LNCaP clone FGC (cell line): ENCODE measurements around the gene RGS19.

Source experiments
- DNase-seq: peaks from one replicate; pipeline ENCODE4 v3.0.0-alpha.2; 2011; ENCODE audit warnings: low read depth
- H3K4me3 ChIP-seq: 2 replicates; pipeline ENCODE4 v1.5.1; 2011; ENCODE audit warnings: mild to moderate bottlenecking, low read depth, low read length, control low read depth
- TF ChIP-seq, protein P1 (sequence below): IDR thresholded peaks from 2 replicates; pipeline ENCODE4 v1.5.1; 2012; ENCODE audit warnings: mild to moderate bottlenecking; ENCODE audit not compliant: control insufficient read depth, insufficient read depth; ENCODE audit errors: extremely low read depth

Gene RGS19

GRCh38 chr20:64077541-64077875 lies 1.8 kb downstream of the RGS19 start:
- TF ChIP-seq, protein P1, sequence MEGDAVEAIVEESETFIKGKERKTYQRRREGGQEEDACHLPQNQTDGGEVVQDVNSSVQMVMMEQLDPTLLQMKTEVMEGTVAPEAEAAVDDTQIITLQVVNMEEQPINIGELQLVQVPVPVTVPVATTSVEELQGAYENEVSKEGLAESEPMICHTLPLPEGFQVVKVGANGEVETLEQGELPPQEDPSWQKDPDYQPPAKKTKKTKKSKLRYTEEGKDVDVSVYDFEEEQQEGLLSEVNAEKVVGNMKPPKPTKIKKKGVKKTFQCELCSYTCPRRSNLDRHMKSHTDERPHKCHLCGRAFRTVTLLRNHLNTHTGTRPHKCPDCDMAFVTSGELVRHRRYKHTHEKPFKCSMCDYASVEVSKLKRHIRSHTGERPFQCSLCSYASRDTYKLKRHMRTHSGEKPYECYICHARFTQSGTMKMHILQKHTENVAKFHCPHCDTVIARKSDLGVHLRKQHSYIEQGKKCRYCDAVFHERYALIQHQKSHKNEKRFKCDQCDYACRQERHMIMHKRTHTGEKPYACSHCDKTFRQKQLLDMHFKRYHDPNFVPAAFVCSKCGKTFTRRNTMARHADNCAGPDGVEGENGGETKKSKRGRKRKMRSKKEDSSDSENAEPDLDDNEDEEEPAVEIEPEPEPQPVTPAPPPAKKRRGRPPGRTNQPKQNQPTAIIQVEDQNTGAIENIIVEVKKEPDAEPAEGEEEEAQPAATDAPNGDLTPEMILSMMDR = no peak
- H3K4me3 ChIP-seq = no peak overlapping the region
- no peak for DNase-seq

DNA sequence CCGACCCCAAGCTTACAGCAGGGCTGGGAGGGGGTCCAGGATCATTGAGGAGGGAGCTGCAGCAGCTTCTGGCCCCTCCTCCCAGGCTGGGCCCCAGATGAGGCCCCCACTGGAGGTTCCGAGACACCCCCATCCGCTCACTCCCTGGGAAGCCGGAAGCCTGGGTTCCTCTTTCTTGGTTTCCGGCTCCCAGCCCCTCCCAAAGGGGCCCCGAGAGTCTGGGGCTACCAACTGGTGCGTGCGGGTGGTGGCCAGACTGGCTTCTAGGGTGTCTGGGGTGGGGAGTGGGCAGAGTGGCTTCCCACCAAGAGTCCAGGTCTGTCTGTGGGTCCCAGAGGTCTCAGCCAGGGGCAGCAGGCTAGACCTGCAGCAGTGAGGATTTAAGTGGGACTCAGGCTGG lies 2.2 kb downstream of the RGS19 start:
- no peak overlapping the region for H3K4me3 ChIP-seq
- TF ChIP-seq, protein P1 = no peak
- DNase-seq = no peak

DNA sequence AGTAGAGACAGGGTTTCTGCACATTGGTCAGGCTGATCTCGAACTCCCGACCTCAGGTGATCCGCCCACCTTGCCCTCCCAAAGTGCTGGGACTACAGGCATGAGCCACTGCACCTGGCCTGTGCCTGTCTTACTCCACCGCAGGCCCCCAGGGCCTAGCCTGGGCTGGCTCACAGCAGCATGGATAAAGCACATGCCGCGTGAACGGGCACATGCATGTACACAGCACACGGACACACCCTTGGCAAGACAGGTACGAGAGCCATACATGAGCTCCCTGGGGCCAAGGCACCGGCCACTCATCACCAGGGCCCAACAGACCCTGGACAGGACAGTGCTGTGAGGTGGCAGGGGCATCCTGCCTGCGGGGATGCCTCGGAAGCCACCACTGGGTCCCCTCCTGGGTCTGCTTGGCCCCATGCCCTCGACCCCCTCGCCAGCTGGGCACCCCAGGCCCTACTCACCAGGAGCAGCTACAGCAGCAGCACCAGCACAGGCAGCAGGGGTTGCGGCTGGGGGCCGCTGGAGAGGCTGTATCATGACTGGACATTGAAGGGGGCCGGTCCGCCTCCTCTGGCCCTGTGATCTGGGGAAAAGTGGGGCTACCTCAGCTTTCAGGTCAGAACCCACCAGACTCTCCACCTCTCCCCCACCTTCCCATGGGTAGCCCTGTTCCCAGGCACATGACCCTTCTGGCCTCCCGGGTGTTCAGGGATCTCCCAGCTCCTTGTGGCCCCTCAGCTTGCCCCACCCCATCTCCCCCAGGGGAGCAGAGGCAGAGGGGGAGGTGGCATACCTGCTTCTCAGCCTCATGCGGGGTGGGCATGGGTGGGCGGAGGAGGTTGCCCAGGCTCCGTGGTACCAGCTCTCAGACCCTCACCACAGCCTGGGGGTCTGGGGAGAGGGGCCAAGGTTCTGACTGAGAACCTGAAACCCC lies 3.0 kb downstream of the RGS19 start:
- TF ChIP-seq, protein P1 = no peak
- no peak overlapping the region for H3K4me3 ChIP-seq
- no peak for DNase-seq

GRCh38 chr20:64075556-64075955 lies 3.8 kb downstream of the RGS19 start:
- no peak overlapping the region for H3K4me3 ChIP-seq
- DNase-seq = no peak
- TF ChIP-seq, protein P1 = no peak

- TF ChIP-seq, protein P1 = no peak
- H3K4me3 ChIP-seq = no peak overlapping the region
- DNase-seq = no peak
These were observed 4.4 kb downstream of the RGS19 start for GRCh38 chr20:64074963-64075362.

- DNase-seq = no peak
- no peak overlapping the region for H3K4me3 ChIP-seq
These were observed 5.0 kb downstream of the RGS19 start for GRCh38 chr20:64074184-64074789.

More at GRCh38 chr20:64074184-64074789, 5.0 kb downstream of the RGS19 start:
- TF ChIP-seq, protein P1 = no peak
